ENCODE data around the gene RBM33. TPM values are rescaled to one million over a fixed set of nuclear protein-coding genes. Genes with fewer than 3 reads are reported as not detected.
"Not testable (repeated sequence)": the region's sequence is repeated elsewhere in the genome, so short reads cannot be mapped to it uniquely, and the experiment has no call there.

The RBM33 gene
- total RNA-seq, 1 donor from 2014 or later, result 73.2 TPM

- Mint-ChIP-seq H3K9me3 (no peaks in the 10 kb centered on the region), H3K27ac (ENCODE audit: unreplicated experiment) (no peak overlapping the region), H3K36me3 (ENCODE audit: low read depth) (peaks cover 45% of the 10 kb centered on the region), H3K4me3 (no peak overlapping the region), H3K4me1 (peaks cover 32% of the 10 kb centered on the region), H3K27me3 (ENCODE audit: low read depth) (no peaks in the 10 kb centered on the region)
- TF ChIP-seq CTCF (conservative IDR thresholded peaks at IDR 0.05), result no peak
- no peak for DNase-seq (ENCODE audit: low read depth, low spot score)
These were observed 39.3 kb downstream of the RBM33 start for GRCh38 chr7:155683714-155684113.

GRCh38 chr7:155684543-155684942 is 40.1 kb downstream of the RBM33 start:
- Mint-ChIP-seq H3K4me1 (peaks cover 32% of the 10 kb centered on the region), H3K27ac (ENCODE audit: unreplicated experiment) (no peak overlapping the region), H3K36me3 (ENCODE audit: low read depth) (peaks cover 47% of the 10 kb centered on the region), H3K9me3 (no peaks in the 10 kb centered on the region), H3K27me3 (ENCODE audit: low read depth) (no peaks in the 10 kb centered on the region), H3K4me3 (no peak overlapping the region)
- no peak for TF ChIP-seq CTCF (conservative IDR thresholded peaks at IDR 0.05)
- no peak for DNase-seq (ENCODE audit: low read depth, low spot score)

- Mint-ChIP-seq H3K36me3 (ENCODE audit: low read depth) (peaks cover 54% of the 10 kb centered on the region), H3K27ac (ENCODE audit: unreplicated experiment) (no peak overlapping the region), H3K9me3 (peaks cover 3% of the 10 kb centered on the region), H3K4me1 (peaks cover 32% of the 10 kb centered on the region), H3K27me3 (ENCODE audit: low read depth) (no peaks in the 10 kb centered on the region), H3K4me3 (no peak overlapping the region)
- no peak for DNase-seq (ENCODE audit: low read depth, low spot score)
- TF ChIP-seq CTCF (conservative IDR thresholded peaks at IDR 0.05), result no peak
These were observed 40.8 kb downstream of the RBM33 start for GRCh38 chr7:155685070-155685790.

GRCh38 chr7:155685791-155686160 is 41.3 kb downstream of the RBM33 start:
- Mint-ChIP-seq H3K27ac (ENCODE audit: unreplicated experiment) (no peak overlapping the region), H3K4me3 (no peak overlapping the region), H3K27me3 (ENCODE audit: low read depth) (no peaks in the 10 kb centered on the region), H3K9me3 (peaks cover 4% of the 10 kb centered on the region), H3K36me3 (ENCODE audit: low read depth) (peaks cover 60% of the 10 kb centered on the region), H3K4me1 (peaks cover 27% of the 10 kb centered on the region)
- TF ChIP-seq CTCF (conservative IDR thresholded peaks at IDR 0.05), result no peak
- no peak for DNase-seq (ENCODE audit: low read depth, low spot score)

- H3K9me3 Mint-ChIP-seq; H3K4me3 Mint-ChIP-seq; H3K27me3 Mint-ChIP-seq (ENCODE audit: low read depth); DNase-seq (ENCODE audit: low read depth, low spot score); H3K27ac Mint-ChIP-seq (ENCODE audit: unreplicated experiment): not testable (repeated sequence)
- peaks cover 56% of the 10 kb centered on the region for H3K36me3 Mint-ChIP-seq (ENCODE audit: low read depth)
- H3K4me1 Mint-ChIP-seq, result peaks cover 19% of the 10 kb centered on the region
These were observed 42.3 kb downstream of the RBM33 start for GRCh38 chr7:155686620-155687324.

- Mint-ChIP-seq H3K4me1 (peaks cover 19% of the 10 kb centered on the region), H3K36me3 (ENCODE audit: low read depth) (peaks cover 56% of the 10 kb centered on the region)
- H3K9me3 Mint-ChIP-seq; H3K27me3 Mint-ChIP-seq (ENCODE audit: low read depth); H3K27ac Mint-ChIP-seq (ENCODE audit: unreplicated experiment); DNase-seq (ENCODE audit: low read depth, low spot score); H3K4me3 Mint-ChIP-seq: not testable (repeated sequence)
These were observed 43.8 kb downstream of the RBM33 start for GRCh38 chr7:155688237-155688636.

- H3K36me3 Mint-ChIP-seq (ENCODE audit: low read depth), result peaks cover 46% of the 10 kb centered on the region
- H3K9me3 Mint-ChIP-seq; DNase-seq (ENCODE audit: low read depth, low spot score); H3K27me3 Mint-ChIP-seq (ENCODE audit: low read depth); H3K4me3 Mint-ChIP-seq; H3K4me1 Mint-ChIP-seq; H3K27ac Mint-ChIP-seq (ENCODE audit: unreplicated experiment): not testable (repeated sequence)
These were observed 46.2 kb downstream of the RBM33 start for GRCh38 chr7:155690655-155691054.

Measured in neural crest cell (in vitro differentiated cells).